Neural progenitor cell (in vitro differentiated cells): ENCODE measurements around the gene RASGRP3. TPM values are rescaled to one million over a fixed set of nuclear protein-coding genes. Genes with fewer than 3 reads are reported as not detected.

Experiments used
- DNase-seq: peaks from one replicate; pipeline ENCODE4 v3.0.0-alpha.2; 2016; ENCODE audit warnings: low spot score
- H2AFZ ChIP-seq: fragments of 200-600 bp; sonication (generic); replicated peaks from 2 replicates; pipeline ENCODE4 v1.6.1; 2016; ENCODE audit warnings: antibody characterized with exemption
- H3F3A ChIP-seq: fragments of 200-600 bp; sonication (generic); 2 replicates; pipeline ENCODE4 v1.6.1; 2016; ENCODE audit warnings: antibody characterized with exemption, low read depth
- H3K27ac ChIP-seq: fragments of 200-600 bp; sonication (generic); 2 replicates; pipeline ENCODE4 v1.5.1; 2016; ENCODE audit warnings: mild to moderate bottlenecking
- H3K27me3 ChIP-seq: fragments of 200-600 bp; sonication (generic); 2 replicates; pipeline ENCODE4 v1.6.1; 2016; ENCODE audit warnings: mild to moderate bottlenecking, moderate library complexity
- H3K36me3 ChIP-seq: fragments of 200-600 bp; sonication (generic); 2 replicates; pipeline ENCODE4 v1.5.1; 2016
- H3K4me1 ChIP-seq: fragments of 200-600 bp; sonication (generic); 2 replicates; pipeline ENCODE4 v1.6.1; 2016; ENCODE audit warnings: mixed run types
- H3K4me2 ChIP-seq: fragments of 200-600 bp; sonication (generic); 2 replicates; pipeline ENCODE4 v1.6.1; 2016
- H3K4me3 ChIP-seq: fragments of 200-600 bp; sonication (generic); 2 replicates; pipeline ENCODE4 v1.5.1; 2016
- H3K79me2 ChIP-seq: fragments of 200-600 bp; sonication (generic); 2 replicates; pipeline ENCODE4 v1.6.1; 2016; ENCODE audit warnings: low read depth
- H3K9ac ChIP-seq: fragments of 200-600 bp; sonication (generic); 2 replicates; pipeline ENCODE4 v1.6.1; 2016
- H3K9me3 ChIP-seq: fragments of 200-600 bp; sonication (generic); 2 replicates; pipeline ENCODE4 v1.5.1; 2016; ENCODE audit warnings: low read depth
- H4K20me1 ChIP-seq: fragments of 200-600 bp; sonication (generic); 2 replicates; pipeline ENCODE4 v1.6.1; 2016; ENCODE audit warnings: low read depth
- H3K27ac Mint-ChIP-seq: 3 replicates; pipeline ENCODE4 v1.8.0; 2021; ENCODE audit warnings: mixed read lengths
- H3K27me3 Mint-ChIP-seq: 2 replicates; pipeline ENCODE4 v1.8.0; 2022; ENCODE audit warnings: low read depth, mild to moderate bottlenecking, inconsistent platforms, moderate library complexity, mixed read lengths; ENCODE audit not compliant: insufficient read depth
- H3K36me3 Mint-ChIP-seq: 3 replicates; pipeline ENCODE4 v1.8.0; 2021; ENCODE audit warnings: mixed read lengths
- H3K4me1 Mint-ChIP-seq: 3 replicates; pipeline ENCODE4 v1.8.0; 2021; ENCODE audit warnings: mixed read lengths
- H3K4me3 Mint-ChIP-seq: 3 replicates; pipeline ENCODE4 v1.8.0; 2021; ENCODE audit warnings: mild to moderate bottlenecking, moderate library complexity, mixed read lengths
- H3K9me3 Mint-ChIP-seq: 3 replicates; pipeline ENCODE4 v1.8.0; 2020; ENCODE audit warnings: mixed read lengths
- EZH2 ChIP-seq: fragments of 200-600 bp; sonication (generic); IDR thresholded peaks from 2 replicates; pipeline ENCODE4 v1.6.1; 2017; ENCODE audit warnings: antibody characterized with exemption, mild to moderate bottlenecking, moderate library complexity
- EZH2phosphoT487 ChIP-seq: fragments of 200-600 bp; sonication (generic); IDR thresholded peaks from 2 replicates; pipeline ENCODE4 v1.6.1; 2017; ENCODE audit warnings: antibody characterized with exemption
- total RNA-seq: library from RNA; depleted of rRNA; stranded (reverse); fragments of >200 nt; gene quantifications from 2 replicates; pipeline ENCODE4 v1.2.3, GENCODE V29; 2015; ENCODE audit warnings: low replicate concordance
- TF ChIP-seq, protein P1 (sequence below): fragments of 200-600 bp; sonication (generic); IDR thresholded peaks from 2 replicates; pipeline ENCODE4 v1.5.1; 2017; ENCODE audit warnings: antibody characterized with exemption, mild to moderate bottlenecking

RASGRP3 gene
- total RNA-seq, 1 donor from 2014 or later: not detected

DNA sequence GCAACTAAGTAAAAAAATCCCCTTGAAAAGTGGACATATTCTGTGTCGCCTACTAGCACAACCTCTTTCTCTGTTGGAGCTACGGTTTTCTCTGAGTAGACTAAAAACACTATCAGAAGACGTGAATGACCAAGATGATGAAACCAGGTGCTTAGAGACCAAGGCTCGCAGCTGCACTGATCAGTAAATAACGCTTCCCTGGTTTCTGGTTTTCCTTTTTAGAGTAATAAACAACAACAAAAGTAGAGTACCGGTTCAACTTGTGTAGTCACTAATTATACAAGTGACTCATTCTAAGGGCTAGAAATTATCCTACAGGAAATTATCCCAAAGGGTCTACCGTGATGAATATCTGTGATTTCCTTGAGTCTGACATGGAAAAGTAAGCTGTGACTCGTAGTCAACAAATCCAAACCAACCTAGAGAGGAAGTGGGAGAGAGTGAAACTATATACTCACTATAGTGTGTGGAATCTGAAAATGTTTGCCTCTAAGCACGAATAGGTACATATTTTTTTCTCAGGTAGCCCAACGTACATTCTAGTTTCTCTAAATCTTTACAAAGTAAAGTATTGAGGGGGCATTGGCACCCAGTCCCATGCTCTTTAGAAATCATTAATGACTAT is 17.8 kb downstream of the RASGRP3 start:
- H3K9me3 Mint-ChIP-seq: no peaks in the 10 kb centered on the region
- no peaks in the 10 kb centered on the region for H3K9me3 ChIP-seq
- no peak overlapping the region for H3K27ac Mint-ChIP-seq
- no peaks in the 10 kb centered on the region for H3K36me3 Mint-ChIP-seq
- H3K4me2 ChIP-seq: no peak overlapping the region
- no peak overlapping the region for H2AFZ ChIP-seq
- peaks cover 2% of the 10 kb centered on the region for H3K27me3 Mint-ChIP-seq
- H3K27ac ChIP-seq: no peak overlapping the region
- H3K36me3 ChIP-seq: no peaks in the 10 kb centered on the region
- no peaks in the 10 kb centered on the region for H3F3A ChIP-seq
- H3K4me3 ChIP-seq: no peak overlapping the region
- no peaks in the 10 kb centered on the region for H4K20me1 ChIP-seq
- no peaks in the 10 kb centered on the region for H3K79me2 ChIP-seq
- H3K4me1 Mint-ChIP-seq: no peaks in the 10 kb centered on the region
- no peak overlapping the region for H3K4me3 Mint-ChIP-seq
- no peaks in the 10 kb centered on the region for H3K27me3 ChIP-seq
- no peaks in the 10 kb centered on the region for H3K4me1 ChIP-seq
- TF ChIP-seq EZH2phosphoT487: no peak
- TF ChIP-seq, protein P1, sequence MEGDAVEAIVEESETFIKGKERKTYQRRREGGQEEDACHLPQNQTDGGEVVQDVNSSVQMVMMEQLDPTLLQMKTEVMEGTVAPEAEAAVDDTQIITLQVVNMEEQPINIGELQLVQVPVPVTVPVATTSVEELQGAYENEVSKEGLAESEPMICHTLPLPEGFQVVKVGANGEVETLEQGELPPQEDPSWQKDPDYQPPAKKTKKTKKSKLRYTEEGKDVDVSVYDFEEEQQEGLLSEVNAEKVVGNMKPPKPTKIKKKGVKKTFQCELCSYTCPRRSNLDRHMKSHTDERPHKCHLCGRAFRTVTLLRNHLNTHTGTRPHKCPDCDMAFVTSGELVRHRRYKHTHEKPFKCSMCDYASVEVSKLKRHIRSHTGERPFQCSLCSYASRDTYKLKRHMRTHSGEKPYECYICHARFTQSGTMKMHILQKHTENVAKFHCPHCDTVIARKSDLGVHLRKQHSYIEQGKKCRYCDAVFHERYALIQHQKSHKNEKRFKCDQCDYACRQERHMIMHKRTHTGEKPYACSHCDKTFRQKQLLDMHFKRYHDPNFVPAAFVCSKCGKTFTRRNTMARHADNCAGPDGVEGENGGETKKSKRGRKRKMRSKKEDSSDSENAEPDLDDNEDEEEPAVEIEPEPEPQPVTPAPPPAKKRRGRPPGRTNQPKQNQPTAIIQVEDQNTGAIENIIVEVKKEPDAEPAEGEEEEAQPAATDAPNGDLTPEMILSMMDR: no peak
- no peak for TF ChIP-seq EZH2
- no peak for DNase-seq
- H3K9ac ChIP-seq: no peak overlapping the region

DNA sequence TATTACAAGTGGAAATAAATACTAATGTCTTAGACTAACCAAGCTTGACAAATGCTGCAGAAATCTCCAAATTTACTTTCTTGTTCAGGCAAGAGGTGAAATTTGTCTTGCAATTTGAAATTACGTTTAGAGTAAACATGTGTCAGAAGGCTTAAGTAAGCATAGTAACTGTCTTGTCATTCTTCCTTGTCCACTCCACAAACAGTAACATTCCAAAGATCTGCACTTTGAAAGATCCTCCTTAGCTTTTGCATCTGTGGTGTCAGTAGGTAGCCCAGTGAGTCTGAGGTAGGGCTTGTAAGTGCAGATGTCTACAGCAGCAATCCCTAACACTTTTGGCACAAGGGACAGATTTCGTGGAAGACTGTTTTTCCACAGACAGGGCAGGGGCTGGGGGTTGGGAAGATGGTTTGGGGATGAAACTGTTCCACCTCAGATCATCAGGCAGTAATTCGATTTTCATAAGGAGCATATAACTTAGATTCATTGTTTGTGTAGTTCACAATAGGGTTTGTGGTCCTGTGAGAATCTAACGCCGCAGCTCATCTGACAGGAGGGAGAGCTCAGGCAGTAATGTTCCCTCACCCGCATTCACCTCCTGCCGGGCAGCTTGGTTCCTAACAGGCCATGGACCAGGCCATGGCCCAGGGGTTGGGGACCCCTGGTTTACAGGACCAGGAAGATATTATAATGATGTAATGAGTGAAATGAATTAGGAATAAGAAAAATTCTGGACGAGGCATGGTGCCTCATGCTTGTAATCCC is 18.6 kb downstream of the RASGRP3 start:
- no peak for DNase-seq
- H3K36me3 ChIP-seq: no peaks in the 10 kb centered on the region
- H3K9me3 Mint-ChIP-seq: no peaks in the 10 kb centered on the region
- H3F3A ChIP-seq: no peaks in the 10 kb centered on the region
- TF ChIP-seq, protein P1: no peak
- TF ChIP-seq EZH2 (no peak), EZH2phosphoT487 (no peak)
- H3K79me2 ChIP-seq: no peaks in the 10 kb centered on the region
- H3K4me1 ChIP-seq: peaks cover 3% of the 10 kb centered on the region
- H3K9ac ChIP-seq: no peak overlapping the region
- H3K27ac ChIP-seq: no peak overlapping the region
- H3K4me3 Mint-ChIP-seq: no peak overlapping the region
- H3K27me3 Mint-ChIP-seq: peaks cover 2% of the 10 kb centered on the region
- no peak overlapping the region for H2AFZ ChIP-seq
- H3K9me3 ChIP-seq: no peaks in the 10 kb centered on the region
- H3K36me3 Mint-ChIP-seq: no peaks in the 10 kb centered on the region
- no peak overlapping the region for H3K4me2 ChIP-seq
- H3K27me3 ChIP-seq: no peaks in the 10 kb centered on the region
- H3K4me1 Mint-ChIP-seq: peaks cover 6% of the 10 kb centered on the region
- H3K4me3 ChIP-seq: no peak overlapping the region
- no peak overlapping the region for H3K27ac Mint-ChIP-seq
- no peaks in the 10 kb centered on the region for H4K20me1 ChIP-seq

DNA sequence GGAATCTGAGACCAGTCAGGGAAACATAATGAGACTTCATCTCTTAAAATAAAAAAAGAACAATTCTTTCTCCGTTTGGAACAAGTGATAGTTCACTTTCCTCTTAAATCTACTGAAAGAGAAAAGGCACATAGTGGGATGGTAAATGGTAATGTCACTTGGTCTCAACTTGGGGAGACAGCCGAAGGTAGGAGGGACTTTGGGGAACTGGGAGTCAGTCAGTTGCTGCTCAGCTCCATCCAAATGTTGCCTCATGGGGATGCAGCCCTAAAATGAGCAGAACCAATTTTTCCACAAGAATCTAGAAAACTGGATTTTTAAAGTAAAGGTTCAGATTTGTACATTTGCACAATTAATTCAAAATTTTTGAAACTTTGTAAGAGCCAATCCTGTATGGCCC is 19.2 kb downstream of the RASGRP3 start:
- Mint-ChIP-seq H3K9me3 (no peaks in the 10 kb centered on the region), H3K27me3 (peaks cover 2% of the 10 kb centered on the region)
- TF ChIP-seq EZH2phosphoT487 (no peak), EZH2 (no peak)
- TF ChIP-seq, protein P1: no peak

More for the DNA sequence above, 19.2 kb downstream of the RASGRP3 start:
- Histone ChIP-seq H3K4me2 (no peak overlapping the region), H3F3A (no peaks in the 10 kb centered on the region), H3K36me3 (no peaks in the 10 kb centered on the region), H4K20me1 (no peaks in the 10 kb centered on the region), H3K4me1 (peaks cover 3% of the 10 kb centered on the region), H3K9ac (no peak overlapping the region), H3K79me2 (no peaks in the 10 kb centered on the region), H3K27ac (no peak overlapping the region), H3K4me3 (no peak overlapping the region), H3K27me3 (no peaks in the 10 kb centered on the region), H2AFZ (no peak overlapping the region), H3K9me3 (no peaks in the 10 kb centered on the region)
- H3K27ac Mint-ChIP-seq: no peak overlapping the region
- H3K4me3 Mint-ChIP-seq: no peak overlapping the region
- no peaks in the 10 kb centered on the region for H3K36me3 Mint-ChIP-seq
- peaks cover 10% of the 10 kb centered on the region for H3K4me1 Mint-ChIP-seq
- DNase-seq: no peak
